Muscle layer of colon (tissue), 2 donors: ENCODE data around the gene PPFIA2.

Experiments used
- H3K27ac ChIP-seq: one replicate; pipeline ENCODE4 v1.7.0; 2013; ENCODE audit warnings: low read depth, mild to moderate bottlenecking, low read length, moderate library complexity
- H3K27me3 ChIP-seq, 2 donors: one replicate each; pipeline ENCODE4 v1.7.0; 2013; ENCODE audit warnings: low read length in 2 of 2, mild to moderate bottlenecking in 2 of 2; ENCODE audit not compliant: insufficient read depth in 2 of 2, control insufficient read depth in 1 of 2
- H3K36me3 ChIP-seq: one replicate; pipeline ENCODE4 v1.7.0; 2013; ENCODE audit warnings: mild to moderate bottlenecking, low read length; ENCODE audit not compliant: insufficient read depth
- H3K4me1 ChIP-seq: one replicate; pipeline ENCODE4 v1.7.0; 2013; ENCODE audit warnings: mild to moderate bottlenecking, low read length; ENCODE audit not compliant: insufficient read depth
- H3K4me3 ChIP-seq, 2 donors: one replicate each; pipeline ENCODE4 v1.7.0; 2013; ENCODE audit warnings: low read length in 2 of 2, low read depth in 1 of 2, mild to moderate bottlenecking in 1 of 2, moderate library complexity in 1 of 2
- H3K9ac ChIP-seq: one replicate; pipeline ENCODE4 v1.7.0; 2013; ENCODE audit warnings: low read length
- H3K9me3 ChIP-seq: one replicate; pipeline ENCODE4 v1.7.0; 2013; ENCODE audit warnings: mild to moderate bottlenecking, low read length
- donor health status: abdominal sarcoma.
- donor health status: Adenocarcinoma of cecum.

The PPFIA2 gene

DNA sequence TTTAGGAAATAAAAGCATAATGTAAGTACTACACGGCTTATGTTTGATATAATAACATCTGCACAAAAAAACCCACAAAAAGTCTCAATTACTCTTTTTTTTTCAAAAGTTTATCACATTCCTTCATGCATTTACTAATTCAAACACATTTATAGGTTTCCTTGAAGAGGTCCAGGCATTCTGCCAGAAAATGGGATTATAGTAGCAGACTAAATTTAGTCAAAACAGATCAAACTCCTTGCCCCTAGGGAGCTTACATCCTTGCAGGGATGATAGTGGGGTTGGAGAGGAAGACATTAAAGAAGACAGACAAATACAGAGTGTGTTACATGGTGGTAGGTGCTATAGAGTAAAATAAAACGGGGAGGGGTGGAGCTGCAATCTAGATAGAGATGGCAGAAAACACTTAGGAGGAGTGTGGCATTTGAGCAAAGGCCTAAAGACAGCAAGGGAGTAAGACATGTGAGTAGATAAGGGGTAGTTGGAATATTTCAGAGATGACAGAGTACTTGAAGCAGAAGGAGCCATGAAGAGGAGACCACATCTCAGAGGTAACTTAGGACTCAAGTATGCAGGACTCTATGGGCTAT is 266.9 kb downstream of the PPFIA2 start:
- Histone ChIP-seq H3K9ac (no peak overlapping the region), H3K36me3 (no peaks in the 10 kb centered on the region), H3K27me3 (no peaks in the 10 kb centered on the region), H3K27ac (no peak overlapping the region), H3K4me3 (no peak overlapping the region), H3K4me1 (no peaks in the 10 kb centered on the region), H3K9me3 (no peaks in the 10 kb centered on the region)

DNA sequence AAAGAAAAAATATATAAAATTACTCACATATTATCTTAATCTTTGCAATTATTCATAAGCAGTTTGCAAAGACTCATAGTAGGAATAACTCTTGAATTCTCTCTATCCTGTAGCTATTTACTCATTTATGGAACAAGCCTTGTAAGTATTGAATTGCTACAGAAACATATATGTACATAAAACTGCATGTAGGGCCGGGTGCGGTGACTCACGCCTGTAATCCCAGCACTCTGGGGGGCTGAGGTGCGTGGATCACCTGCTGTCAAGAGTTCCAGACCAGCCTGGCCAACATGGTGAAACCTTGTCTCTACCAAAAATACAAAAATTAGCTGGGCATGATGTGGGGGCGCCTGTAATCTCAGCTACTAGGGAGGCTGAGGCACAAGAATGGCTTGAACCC is 286.2 kb downstream of the PPFIA2 start:
- no peak overlapping the region for H3K27ac ChIP-seq
- H3K4me3 ChIP-seq: no peak overlapping the region
- H3K27me3 ChIP-seq: no peaks in the 10 kb centered on the region

DNA sequence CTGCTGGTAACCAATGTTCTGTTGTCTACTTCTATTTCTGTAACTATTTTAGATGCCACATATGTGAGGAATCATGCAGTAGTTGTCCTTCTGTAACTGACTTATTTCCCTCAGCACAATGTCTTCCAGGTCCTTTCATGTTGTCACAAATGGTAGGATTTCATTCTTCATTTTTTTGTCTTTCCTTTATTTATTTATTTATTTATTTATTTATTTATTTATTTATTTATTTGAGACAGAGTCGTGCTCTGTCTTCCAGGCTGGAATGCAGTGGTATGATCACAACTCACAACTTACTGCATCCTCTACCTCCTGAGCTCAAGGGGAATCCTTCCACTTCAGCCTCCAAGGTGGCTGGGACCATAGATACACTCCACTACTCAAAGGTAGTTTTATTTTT is 288.2 kb downstream of the PPFIA2 start:
- H3K27ac ChIP-seq: no peak overlapping the region

More for the DNA sequence above, 286.2 kb downstream of the PPFIA2 start:
- no peaks in the 10 kb centered on the region for H3K36me3 ChIP-seq
- H3K4me1 ChIP-seq: peaks cover 8% of the 10 kb centered on the region
- H3K9ac ChIP-seq: no peak overlapping the region
- no peaks in the 10 kb centered on the region for H3K9me3 ChIP-seq

DNA sequence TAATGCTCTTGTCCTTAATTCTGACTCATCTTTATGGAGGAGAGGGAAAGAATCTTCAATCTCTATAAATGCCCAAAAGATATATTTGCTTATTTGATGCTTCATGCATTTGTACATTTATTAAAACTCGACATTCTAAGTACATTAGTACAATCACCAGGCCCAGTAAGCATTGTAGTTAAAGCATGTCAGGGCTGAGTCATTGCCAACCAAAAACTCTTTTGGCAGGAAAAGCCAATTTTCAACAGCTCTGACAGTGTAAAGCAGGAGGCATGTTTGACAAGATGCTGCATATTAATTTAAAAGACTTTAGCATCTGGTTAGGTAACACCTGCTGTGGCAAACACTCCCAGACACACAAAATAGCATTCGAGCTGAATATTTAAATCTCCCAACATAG is 290.9 kb downstream of the PPFIA2 start:
- Histone ChIP-seq H3K4me3 (no peak overlapping the region), H3K27me3 (no peaks in the 10 kb centered on the region), H3K27ac (no peak overlapping the region)

More for the DNA sequence above, 288.2 kb downstream of the PPFIA2 start:
- no peak overlapping the region for H3K4me3 ChIP-seq
- H3K36me3 ChIP-seq: no peaks in the 10 kb centered on the region
- H3K4me1 ChIP-seq: peaks cover 11% of the 10 kb centered on the region
- H3K27me3 ChIP-seq: no peaks in the 10 kb centered on the region
- H3K9me3 ChIP-seq: no peaks in the 10 kb centered on the region
- H3K9ac ChIP-seq: no peak overlapping the region

DNA sequence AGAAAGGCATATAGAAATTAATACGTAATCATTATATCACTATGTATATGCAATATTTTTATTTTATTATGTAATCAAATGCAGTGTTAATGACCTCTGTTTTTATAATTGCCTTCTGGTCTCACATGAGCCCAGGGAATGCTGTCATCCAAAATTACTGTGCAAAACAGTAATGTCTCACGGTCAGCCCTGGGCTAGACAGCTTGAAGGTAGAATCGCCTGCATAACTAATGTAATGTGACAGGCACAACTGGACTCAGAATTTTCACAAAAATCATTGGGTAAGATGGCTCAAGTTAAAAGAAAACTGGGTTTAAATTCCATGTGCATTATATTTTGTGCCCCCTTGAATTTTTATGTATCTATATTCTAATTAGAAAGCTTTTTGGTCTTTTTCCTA is 293.3 kb downstream of the PPFIA2 start:
- no peak overlapping the region for H3K4me3 ChIP-seq
- H3K9ac ChIP-seq: no peak overlapping the region
- H3K27ac ChIP-seq: no peak overlapping the region
- H3K9me3 ChIP-seq: no peaks in the 10 kb centered on the region
- no peaks in the 10 kb centered on the region for H3K36me3 ChIP-seq
- no peaks in the 10 kb centered on the region for H3K27me3 ChIP-seq
- H3K4me1 ChIP-seq: peaks cover 11% of the 10 kb centered on the region

More for the DNA sequence above, 290.9 kb downstream of the PPFIA2 start:
- Histone ChIP-seq H3K9ac (no peak overlapping the region), H3K9me3 (no peaks in the 10 kb centered on the region), H3K36me3 (no peaks in the 10 kb centered on the region), H3K4me1 (peaks cover 11% of the 10 kb centered on the region)

DNA sequence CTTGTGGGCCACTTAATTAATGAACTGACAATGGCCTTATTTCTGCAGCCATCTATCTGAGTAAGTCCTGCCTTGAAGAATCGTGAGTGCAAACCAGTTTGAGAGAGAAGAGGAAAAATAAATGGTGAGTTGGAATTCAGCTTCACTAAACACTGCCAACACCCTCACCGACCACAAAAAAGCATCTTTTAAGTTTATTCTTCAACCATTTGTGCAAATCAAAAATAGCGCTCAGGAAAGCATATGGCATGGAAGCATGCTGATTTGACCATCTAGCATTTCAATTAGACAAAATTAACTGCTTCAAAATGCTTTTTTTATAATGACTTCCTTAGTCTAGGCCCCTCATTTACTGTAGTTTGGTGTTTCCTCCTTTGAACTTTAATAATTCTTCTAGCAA is 294.0 kb downstream of the PPFIA2 start:
- no peak overlapping the region for H3K27ac ChIP-seq
- no peak overlapping the region for H3K4me3 ChIP-seq
- H3K27me3 ChIP-seq: no peaks in the 10 kb centered on the region
- H3K9me3 ChIP-seq: no peaks in the 10 kb centered on the region
- no peak overlapping the region for H3K9ac ChIP-seq
- peaks cover 11% of the 10 kb centered on the region for H3K4me1 ChIP-seq
- no peaks in the 10 kb centered on the region for H3K36me3 ChIP-seq

DNA sequence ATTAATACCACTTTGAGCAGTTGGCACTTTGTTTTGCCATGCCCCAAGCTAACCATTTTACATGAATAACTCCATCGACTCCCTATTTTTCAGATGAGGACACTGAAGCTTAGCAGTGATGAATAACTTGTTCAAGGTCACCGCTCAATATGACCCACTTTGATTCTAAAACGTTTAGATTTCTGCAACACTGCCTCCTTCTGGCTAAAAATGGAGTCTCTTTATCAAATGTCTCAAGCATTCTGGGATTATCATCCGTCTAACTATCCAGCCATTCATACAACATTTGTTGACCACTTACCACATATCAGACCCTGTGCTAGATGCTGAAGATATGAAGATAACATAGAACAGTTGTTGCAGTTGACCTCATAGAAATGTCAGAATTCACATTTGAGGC is 298.0 kb downstream of the PPFIA2 start:
- no peaks in the 10 kb centered on the region for H3K9me3 ChIP-seq
- no peak overlapping the region for H3K9ac ChIP-seq
- H3K27ac ChIP-seq: no peak overlapping the region
- no peaks in the 10 kb centered on the region for H3K4me1 ChIP-seq
- H3K36me3 ChIP-seq: no peaks in the 10 kb centered on the region
- no peaks in the 10 kb centered on the region for H3K27me3 ChIP-seq
- no peak overlapping the region for H3K4me3 ChIP-seq

DNA sequence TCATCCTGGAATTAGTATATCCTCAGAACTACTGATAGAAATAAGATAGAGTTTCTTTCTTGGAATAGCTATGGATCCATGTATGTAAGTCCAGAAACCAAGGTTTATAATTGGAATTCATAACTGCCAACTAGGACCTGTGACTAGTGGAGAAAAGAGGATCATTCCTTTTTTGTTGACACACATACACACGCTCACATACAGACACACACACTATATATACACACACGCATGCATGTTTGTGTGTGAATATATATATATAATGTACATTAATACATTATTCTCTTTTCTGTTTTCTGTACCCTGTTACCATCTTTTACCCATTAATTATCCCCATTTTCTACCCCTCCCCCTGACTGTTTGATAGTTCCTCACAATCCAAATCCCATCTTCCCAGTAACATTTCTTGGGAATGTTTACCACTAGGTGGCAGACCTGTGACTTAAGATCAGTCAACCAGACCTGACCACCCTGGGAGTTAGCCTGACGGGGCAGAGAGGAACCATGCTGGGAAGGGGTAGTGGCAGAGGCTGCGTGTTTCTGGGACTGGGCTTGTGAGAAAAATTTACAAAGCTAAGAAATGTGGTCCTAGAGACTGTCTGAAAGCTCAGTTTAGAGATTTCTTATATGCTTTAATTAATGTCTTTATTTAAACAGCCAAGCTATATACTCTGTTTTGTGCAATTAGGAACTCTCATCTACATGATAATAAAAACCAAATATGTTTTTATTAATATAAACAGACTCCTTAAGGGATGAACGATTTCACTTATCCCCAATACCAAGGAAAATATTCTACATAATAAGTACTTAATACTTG is 308.0 kb downstream of the PPFIA2 start:
- no peaks in the 10 kb centered on the region for H3K4me1 ChIP-seq
- H3K27ac ChIP-seq: no peak overlapping the region
- H3K36me3 ChIP-seq: no peaks in the 10 kb centered on the region
- no peaks in the 10 kb centered on the region for H3K9me3 ChIP-seq
- no peak overlapping the region for H3K4me3 ChIP-seq
- no peaks in the 10 kb centered on the region for H3K27me3 ChIP-seq
- no peak overlapping the region for H3K9ac ChIP-seq

DNA sequence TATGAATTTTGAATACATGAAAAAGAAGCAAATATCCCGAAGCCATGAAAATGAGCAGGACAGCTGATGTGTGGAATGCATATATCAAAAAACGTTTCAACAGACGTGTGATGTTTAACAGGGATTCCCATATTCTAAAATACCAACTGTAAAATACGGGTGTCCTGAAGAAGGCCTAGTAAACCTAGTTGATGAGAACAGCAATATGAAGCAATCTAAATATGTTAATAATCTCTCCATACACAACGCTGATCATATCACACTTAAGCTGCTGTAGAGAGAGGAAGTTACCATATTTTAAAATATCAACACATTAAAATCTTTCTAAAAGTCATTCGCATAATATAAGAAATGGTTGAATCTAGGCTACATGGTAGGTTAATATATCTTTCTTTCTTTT is 317.5 kb downstream of the PPFIA2 start:
- Histone ChIP-seq H3K9ac (no peak overlapping the region), H3K4me3 (no peak overlapping the region), H3K36me3 (no peaks in the 10 kb centered on the region), H3K9me3 (no peaks in the 10 kb centered on the region), H3K27me3 (no peaks in the 10 kb centered on the region), H3K27ac (no peak overlapping the region), H3K4me1 (no peaks in the 10 kb centered on the region)

DNA sequence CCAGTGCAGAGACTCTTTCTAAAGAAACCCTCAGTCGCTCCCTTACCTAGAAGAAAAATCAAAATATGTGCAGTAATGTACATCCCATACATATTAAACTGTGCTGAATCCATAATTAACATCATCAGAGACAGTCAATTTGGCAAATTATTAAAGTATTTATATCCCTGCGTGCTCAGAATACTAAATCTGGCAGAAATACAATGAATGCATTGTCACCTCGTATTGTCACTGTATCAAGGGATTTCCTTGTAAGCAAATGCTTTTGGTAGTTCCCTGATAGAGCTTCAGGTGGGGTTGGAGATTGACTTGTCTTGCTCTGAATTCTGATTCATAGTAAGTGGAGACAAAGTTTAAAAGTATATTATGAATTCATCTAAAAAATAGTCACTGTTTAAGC is 319.1 kb downstream of the PPFIA2 start:
- Histone ChIP-seq H3K27ac (no peak overlapping the region), H3K4me1 (no peaks in the 10 kb centered on the region), H3K9ac (no peak overlapping the region), H3K4me3 (no peak overlapping the region), H3K36me3 (no peaks in the 10 kb centered on the region), H3K27me3 (no peaks in the 10 kb centered on the region), H3K9me3 (no peaks in the 10 kb centered on the region)

DNA sequence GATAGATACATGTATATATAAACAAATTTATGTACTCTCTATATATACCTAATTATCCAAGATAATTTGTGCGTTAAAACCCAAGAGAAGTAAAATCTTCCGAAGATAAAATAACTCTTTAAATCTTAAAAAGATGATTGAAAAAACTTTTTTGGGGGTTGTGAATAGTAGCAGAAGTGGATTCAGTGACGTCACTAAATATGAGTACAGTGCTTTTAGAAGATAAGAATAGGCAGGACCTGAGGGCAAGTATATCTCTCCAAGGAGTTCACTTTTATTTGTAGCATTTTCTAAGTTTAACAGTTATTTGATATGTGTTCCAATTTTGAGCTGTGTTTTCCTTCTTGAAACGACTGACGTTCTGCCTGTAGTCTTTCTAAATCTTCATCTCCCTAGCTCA is 319.8 kb downstream of the PPFIA2 start:
- Histone ChIP-seq H3K27me3 (no peaks in the 10 kb centered on the region), H3K4me1 (no peaks in the 10 kb centered on the region), H3K9ac (no peak overlapping the region), H3K4me3 (no peak overlapping the region), H3K27ac (no peak overlapping the region), H3K9me3 (no peaks in the 10 kb centered on the region), H3K36me3 (no peaks in the 10 kb centered on the region)

DNA sequence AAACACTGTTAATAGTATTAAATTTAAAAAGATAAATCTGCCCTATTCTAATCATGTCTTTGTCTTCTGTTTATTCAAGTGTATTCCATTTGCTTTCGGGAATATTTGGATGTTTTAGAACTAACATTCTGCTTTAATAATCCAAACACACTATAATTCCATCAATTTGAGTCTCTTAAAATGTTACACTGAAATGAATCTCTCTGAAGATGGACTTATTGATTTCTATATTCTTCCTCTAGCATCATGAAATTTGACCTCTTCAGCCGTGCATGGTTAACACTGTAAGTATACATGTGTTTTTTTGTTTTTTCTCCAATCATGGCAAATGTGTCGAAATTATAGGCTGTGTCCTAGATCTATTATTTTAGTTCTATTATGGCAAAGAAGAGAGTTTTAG is 342.1 kb downstream of the PPFIA2 start:
- no peak overlapping the region for H3K4me3 ChIP-seq
- H3K36me3 ChIP-seq: no peaks in the 10 kb centered on the region
- no peaks in the 10 kb centered on the region for H3K4me1 ChIP-seq
- no peak overlapping the region for H3K9ac ChIP-seq
- H3K9me3 ChIP-seq: no peaks in the 10 kb centered on the region
- no peaks in the 10 kb centered on the region for H3K27me3 ChIP-seq
- H3K27ac ChIP-seq: no peak overlapping the region
